ENCODE measurements around the gene NCOA1. TPM values are rescaled to one million over a fixed set of nuclear protein-coding genes. Genes with fewer than 3 reads are reported as not detected.

NCOA1 gene
- total RNA-seq, 1 experiment from 2014 or later = 24.6 TPM

DNA sequence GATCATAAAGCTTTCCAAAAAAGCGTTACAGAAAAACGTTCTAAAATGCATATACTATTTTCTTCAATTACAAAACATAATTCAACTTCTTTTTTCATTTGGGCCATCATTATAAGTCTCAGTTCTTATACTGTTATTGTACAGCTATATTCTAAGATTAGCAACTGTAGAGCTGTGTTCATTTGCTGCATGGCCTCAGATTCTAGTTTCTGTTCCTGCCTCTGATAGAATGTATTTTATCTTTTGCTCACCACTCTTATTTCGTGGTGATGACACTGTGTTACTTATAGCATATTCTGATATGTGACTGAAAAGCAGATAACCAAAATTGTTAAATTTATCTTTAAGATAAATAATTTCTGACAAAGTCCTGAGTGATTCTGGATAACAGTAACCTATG lies 234.9 kb downstream of the NCOA1 start:
- intact Hi-C loops (cut with micrococcal nuclease; ENCODE audit: unreplicated experiment) = no loop called here
- Histone ChIP-seq H3K9me3 (ENCODE audit: control insufficient read depth, insufficient read depth, low read depth, low read length) (no peaks in the 10 kb centered on the region), H3K27ac (ENCODE audit: low read length) (no peak overlapping the region), H3K4me1 (ENCODE audit: control insufficient read depth, insufficient read depth, low read length) (no peaks in the 10 kb centered on the region), H3K4me3 (ENCODE audit: low read depth in 2 of 2, low read length in 2 of 2) (no peak overlapping the region), H3K27me3 (ENCODE audit: control insufficient read depth, insufficient read depth, low read length) (no peaks in the 10 kb centered on the region), H3K36me3 (ENCODE audit: control insufficient read depth, insufficient read depth, low read length) (no peaks in the 10 kb centered on the region)
- ATAC-seq (no peak), DNase-seq (ENCODE audit: low read depth, low spot score) (no peak)
- TF ChIP-seq SIN3A (IDR thresholded peaks at IDR 0.05; ENCODE audit: borderline replicate concordance, insufficient read depth, low read depth, low read length) (no peak), TCF7L2 (IDR thresholded peaks at IDR 0.05; ENCODE audit: low read depth, low read length) (no peak), POLR2AphosphoS5 (IDR thresholded peaks at IDR 0.05; ENCODE audit: low read depth, low read length) (no peak)
- TF ChIP-seq, protein P1, sequence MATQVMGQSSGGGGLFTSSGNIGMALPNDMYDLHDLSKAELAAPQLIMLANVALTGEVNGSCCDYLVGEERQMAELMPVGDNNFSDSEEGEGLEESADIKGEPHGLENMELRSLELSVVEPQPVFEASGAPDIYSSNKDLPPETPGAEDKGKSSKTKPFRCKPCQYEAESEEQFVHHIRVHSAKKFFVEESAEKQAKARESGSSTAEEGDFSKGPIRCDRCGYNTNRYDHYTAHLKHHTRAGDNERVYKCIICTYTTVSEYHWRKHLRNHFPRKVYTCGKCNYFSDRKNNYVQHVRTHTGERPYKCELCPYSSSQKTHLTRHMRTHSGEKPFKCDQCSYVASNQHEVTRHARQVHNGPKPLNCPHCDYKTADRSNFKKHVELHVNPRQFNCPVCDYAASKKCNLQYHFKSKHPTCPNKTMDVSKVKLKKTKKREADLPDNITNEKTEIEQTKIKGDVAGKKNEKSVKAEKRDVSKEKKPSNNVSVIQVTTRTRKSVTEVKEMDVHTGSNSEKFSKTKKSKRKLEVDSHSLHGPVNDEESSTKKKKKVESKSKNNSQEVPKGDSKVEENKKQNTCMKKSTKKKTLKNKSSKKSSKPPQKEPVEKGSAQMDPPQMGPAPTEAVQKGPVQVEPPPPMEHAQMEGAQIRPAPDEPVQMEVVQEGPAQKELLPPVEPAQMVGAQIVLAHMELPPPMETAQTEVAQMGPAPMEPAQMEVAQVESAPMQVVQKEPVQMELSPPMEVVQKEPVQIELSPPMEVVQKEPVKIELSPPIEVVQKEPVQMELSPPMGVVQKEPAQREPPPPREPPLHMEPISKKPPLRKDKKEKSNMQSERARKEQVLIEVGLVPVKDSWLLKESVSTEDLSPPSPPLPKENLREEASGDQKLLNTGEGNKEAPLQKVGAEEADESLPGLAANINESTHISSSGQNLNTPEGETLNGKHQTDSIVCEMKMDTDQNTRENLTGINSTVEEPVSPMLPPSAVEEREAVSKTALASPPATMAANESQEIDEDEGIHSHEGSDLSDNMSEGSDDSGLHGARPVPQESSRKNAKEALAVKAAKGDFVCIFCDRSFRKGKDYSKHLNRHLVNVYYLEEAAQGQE (IDR thresholded peaks at IDR 0.05; ENCODE audit: insufficient read depth in 1 of 2, low read depth in 2 of 2, low read length in 1 of 2) = no peak
- TF ChIP-seq, protein P2, sequence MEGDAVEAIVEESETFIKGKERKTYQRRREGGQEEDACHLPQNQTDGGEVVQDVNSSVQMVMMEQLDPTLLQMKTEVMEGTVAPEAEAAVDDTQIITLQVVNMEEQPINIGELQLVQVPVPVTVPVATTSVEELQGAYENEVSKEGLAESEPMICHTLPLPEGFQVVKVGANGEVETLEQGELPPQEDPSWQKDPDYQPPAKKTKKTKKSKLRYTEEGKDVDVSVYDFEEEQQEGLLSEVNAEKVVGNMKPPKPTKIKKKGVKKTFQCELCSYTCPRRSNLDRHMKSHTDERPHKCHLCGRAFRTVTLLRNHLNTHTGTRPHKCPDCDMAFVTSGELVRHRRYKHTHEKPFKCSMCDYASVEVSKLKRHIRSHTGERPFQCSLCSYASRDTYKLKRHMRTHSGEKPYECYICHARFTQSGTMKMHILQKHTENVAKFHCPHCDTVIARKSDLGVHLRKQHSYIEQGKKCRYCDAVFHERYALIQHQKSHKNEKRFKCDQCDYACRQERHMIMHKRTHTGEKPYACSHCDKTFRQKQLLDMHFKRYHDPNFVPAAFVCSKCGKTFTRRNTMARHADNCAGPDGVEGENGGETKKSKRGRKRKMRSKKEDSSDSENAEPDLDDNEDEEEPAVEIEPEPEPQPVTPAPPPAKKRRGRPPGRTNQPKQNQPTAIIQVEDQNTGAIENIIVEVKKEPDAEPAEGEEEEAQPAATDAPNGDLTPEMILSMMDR (IDR thresholded peaks at IDR 0.05) = no peak
- no TSS peak for BruUV-seq (replicated peaks)
- ChIA-PET CTCF (no interaction called here), POLR2A (no interaction called here)
- in situ Hi-C loops (cut with HindIII; ENCODE audit: low pct_unique_long_range_greater_than_20kb, low sequenced_read_pairs) = no loop called here

DNA sequence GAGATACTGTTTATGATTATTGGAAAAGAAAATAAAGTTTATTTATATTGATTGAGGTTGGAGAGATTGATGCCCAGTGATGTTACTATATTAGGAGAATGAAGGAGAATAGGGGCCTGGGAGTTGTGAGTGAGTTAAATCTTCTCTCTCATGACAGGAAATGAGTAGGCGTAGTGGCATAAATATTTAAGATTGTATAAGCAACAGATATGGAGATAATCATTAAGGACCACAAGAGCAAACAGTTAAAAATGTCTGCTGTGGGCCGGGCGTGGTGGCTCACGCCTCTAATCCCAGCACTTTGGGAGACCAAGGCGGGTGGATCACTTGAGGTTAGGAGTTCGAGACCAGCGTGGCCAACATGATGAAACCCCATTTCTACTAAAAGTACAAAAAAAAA lies 239.4 kb downstream of the NCOA1 start:
- H3K27me3 ChIP-seq (ENCODE audit: control insufficient read depth, insufficient read depth, low read length) = no peaks in the 10 kb centered on the region
- H3K4me1 ChIP-seq (ENCODE audit: control insufficient read depth, insufficient read depth, low read length) = no peaks in the 10 kb centered on the region
- in situ Hi-C loops (cut with HindIII; ENCODE audit: low pct_unique_long_range_greater_than_20kb, low sequenced_read_pairs) = no loop called here
- H3K4me3 ChIP-seq (ENCODE audit: low read depth in 2 of 2, low read length in 2 of 2) = no peak overlapping the region
- intact Hi-C loops (cut with micrococcal nuclease; ENCODE audit: unreplicated experiment) = no loop called here
- POLR2A ChIA-PET = interaction anchor here (0.6 kb wide), 1 partner anchor 16 kb away, joined by 6 read pairs; no protein-coding TSS in a partner anchor
- TF ChIP-seq, protein P1 (IDR thresholded peaks at IDR 0.05; ENCODE audit: insufficient read depth in 1 of 2, low read depth in 2 of 2, low read length in 1 of 2) = no peak
- no peak for TF ChIP-seq TCF7L2 (IDR thresholded peaks at IDR 0.05; ENCODE audit: low read depth, low read length)
- ATAC-seq = no peak
- DNase-seq (ENCODE audit: low read depth, low spot score) = no peak
- BruUV-seq (replicated peaks) = no TSS peak
- H3K9me3 ChIP-seq (ENCODE audit: control insufficient read depth, insufficient read depth, low read depth, low read length) = no peaks in the 10 kb centered on the region
- no peak overlapping the region for H3K27ac ChIP-seq (ENCODE audit: low read length)
- CTCF ChIA-PET = no interaction called here
- H3K36me3 ChIP-seq (ENCODE audit: control insufficient read depth, insufficient read depth, low read length) = no peaks in the 10 kb centered on the region

All from Panc1 (cell line).